SK-N-SH (cell line): ENCODE measurements around the gene IQSEC1. TPM values are rescaled to one million over a fixed set of nuclear protein-coding genes. Genes with fewer than 3 reads are reported as not detected.

Source experiments
- CTCF ChIA-PET: fragments of 300-600, 350-600 bp; formaldehyde crosslinking; extraction: SDS; loops from one replicate; lab custom pipeline; 2021; lab: Yijun Ruan, JAX
- POLR2A ChIA-PET: fragments of 350-600 bp; sonication (Branson Sonifier 250); formaldehyde crosslinking; extraction: SDS; loops from one replicate; lab custom pipeline; 2020; ENCODE audit warnings: antibody characterized with exemption, inconsistent platforms; lab: Yijun Ruan, JAX
- DNase-seq: peaks from one replicate; pipeline ENCODE4 v3.0.0; 2012
- H2AFZ ChIP-seq: fragments of 200-600 bp; sonication (generic); 2 replicates; pipeline ENCODE4 v1.8.1; 2016; ENCODE audit warnings: antibody characterized with exemption, mild to moderate bottlenecking, low read depth
- H3F3A ChIP-seq: fragments of 200-600 bp; sonication (generic); replicated peaks from 2 replicates; pipeline ENCODE3; 2016; ENCODE audit warnings: antibody characterized with exemption, mild to moderate bottlenecking; ENCODE audit not compliant: insufficient read depth
- H3K27ac ChIP-seq, 2 experiments: fragments of 200-500 bp in 1 of 2; fragments of 200-600 bp in 1 of 2; sonication (Bioruptor generic) in 1 of 2; sonication (generic), shearing (Covaris generic) in 1 of 2; 2 replicates each; pipeline versions ENCODE4 v1.5.1 to v1.6.1; 2014 to 2016; ENCODE audit warnings: low read depth in 2 of 2, inconsistent platforms in 1 of 2, low read length in 1 of 2, mild to moderate bottlenecking in 1 of 2, mixed read lengths in 1 of 2
- H3K27me3 ChIP-seq: fragments of 200-600 bp; sonication (generic), shearing (Covaris generic); 2 replicates; pipeline ENCODE4 v1.6.1; 2016; ENCODE audit warnings: mixed run types; ENCODE audit not compliant: insufficient read depth
- H3K36me3 ChIP-seq, 2 experiments: fragments of 200-500 bp in 1 of 2; fragments of 200-600 bp in 1 of 2; sonication (Bioruptor generic) in 1 of 2; sonication (generic) in 1 of 2; replicated peaks in 1 of 2; 2 replicates each; pipeline versions ENCODE3 to v1.5.1; 2014 to 2016; ENCODE audit warnings: low read length in 1 of 2, mild to moderate bottlenecking in 1 of 2; ENCODE audit not compliant: insufficient read depth in 2 of 2, control insufficient read depth in 1 of 2
- H3K4me1 ChIP-seq, 2 experiments: fragments of 200-500 bp in 1 of 2; fragments of 200-600 bp in 1 of 2; sonication (Bioruptor generic) in 1 of 2; sonication (generic), shearing (Covaris generic) in 1 of 2; 2 replicates each; pipeline versions ENCODE4 v1.5.1 to v1.6.1; 2014 to 2016; ENCODE audit warnings: low read depth in 1 of 2, low read length in 1 of 2, mixed run types in 1 of 2; ENCODE audit not compliant: insufficient read depth in 2 of 2, control insufficient read depth in 1 of 2
- H3K4me2 ChIP-seq: fragments of 200-600 bp; sonication (generic), shearing (Covaris generic); 2 replicates; pipeline ENCODE4 v1.6.1; 2017; ENCODE audit warnings: mixed run types
- H3K4me3 ChIP-seq, 2 experiments: fragments of 200-500 bp in 1 of 2; fragments of 200-600 bp in 1 of 2; sonication (Bioruptor generic) in 1 of 2; sonication (generic), shearing (Covaris generic) in 1 of 2; 2 replicates each; pipeline versions ENCODE4 v1.5.1 to v1.8.1; 2014 to 2016; ENCODE audit warnings: low read depth in 2 of 2, inconsistent platforms in 1 of 2, low read length in 1 of 2, mild to moderate bottlenecking in 1 of 2, mixed read lengths in 1 of 2, moderate library complexity in 1 of 2
- H3K79me2 ChIP-seq: fragments of 200-600 bp; sonication (generic); 2 replicates; pipeline ENCODE4 v1.8.1; 2017; ENCODE audit warnings: mild to moderate bottlenecking; ENCODE audit not compliant: insufficient read depth
- H3K9ac ChIP-seq: fragments of 200-600 bp; sonication (generic); 2 replicates; pipeline ENCODE4 v1.6.1; 2017; ENCODE audit warnings: mixed run types
- H3K9me2 ChIP-seq: fragments of 200-600 bp; sonication (generic); 2 replicates; pipeline ENCODE4 v1.6.1; 2017; ENCODE audit warnings: mixed run types
- H3K9me3 ChIP-seq: fragments of 200-600 bp; sonication (generic); 2 replicates; pipeline ENCODE4 v1.6.1; 2017; ENCODE audit warnings: mixed run types, mild to moderate bottlenecking, moderate library complexity
- H4K20me1 ChIP-seq: fragments of 200-600 bp; sonication (generic); 2 replicates; pipeline ENCODE4 v1.6.1; 2017; ENCODE audit warnings: mild to moderate bottlenecking, mixed run types; ENCODE audit not compliant: insufficient read depth
- ELF1 ChIP-seq: IDR thresholded peaks from 2 replicates; pipeline ENCODE4 v1.4.0; 2012
- EP300 ChIP-seq, 2 experiments: IDR thresholded peaks; 2 replicates each; pipeline versions ENCODE4 v1.4.0 to v1.6.1; 2012; ENCODE audit warnings: borderline replicate concordance in 1 of 2, low read depth in 1 of 2, low read length in 1 of 2
- EZH2phosphoT487 ChIP-seq: fragments of 200-600 bp; sonication (generic); IDR thresholded peaks from 2 replicates; pipeline ENCODE4 v1.6.1; 2017; ENCODE audit warnings: low read depth, mixed run types, mild to moderate bottlenecking, antibody characterized with exemption, moderate library complexity, borderline replicate concordance
- NFIC ChIP-seq: IDR thresholded peaks from 2 replicates; pipeline ENCODE4 v1.4.0; 2012; ENCODE audit warnings: borderline replicate concordance
- RXRA ChIP-seq: IDR thresholded peaks from 2 replicates; pipeline ENCODE4 v1.4.0; 2012; ENCODE audit warnings: low read depth, mild to moderate bottlenecking, borderline replicate concordance
- TAF1 ChIP-seq: IDR thresholded peaks from 2 replicates; pipeline ENCODE4 v1.6.1; 2012; ENCODE audit warnings: low read depth, mild to moderate bottlenecking, low read length, moderate library complexity, borderline replicate concordance
- TCF12 ChIP-seq: IDR thresholded peaks from 2 replicates; pipeline ENCODE4 v1.4.0; 2012
- WGBS: methylation state at CpG from one replicate; pipeline ENCODE4 v1.1.6; 2017; ENCODE audit warnings: low lambda C conversion rate; 5-methylcytosine and 5-hydroxymethylcytosine counted together
- polyA plus RNA-seq, 3 experiments: library from polyadenylated mRNA; depleted of rRNA; stranded (reverse); fragments of >200 nt; gene quantifications; 2 replicates each; pipeline ENCODE4 v1.2.3, GENCODE V29; 2012
- TF ChIP-seq, protein P1 (sequence below): IDR thresholded peaks from 2 replicates; pipeline ENCODE4; 2012
- TF ChIP-seq, protein P2 (sequence below): IDR thresholded peaks from 2 replicates; pipeline ENCODE4 v1.4.0; 2012; ENCODE audit warnings: low read depth, borderline replicate concordance

The IQSEC1 gene
- polyA plus RNA-seq, 1 of the 3 experiments (the other 2 are of a cell fraction), result 6.2 TPM

DNA sequence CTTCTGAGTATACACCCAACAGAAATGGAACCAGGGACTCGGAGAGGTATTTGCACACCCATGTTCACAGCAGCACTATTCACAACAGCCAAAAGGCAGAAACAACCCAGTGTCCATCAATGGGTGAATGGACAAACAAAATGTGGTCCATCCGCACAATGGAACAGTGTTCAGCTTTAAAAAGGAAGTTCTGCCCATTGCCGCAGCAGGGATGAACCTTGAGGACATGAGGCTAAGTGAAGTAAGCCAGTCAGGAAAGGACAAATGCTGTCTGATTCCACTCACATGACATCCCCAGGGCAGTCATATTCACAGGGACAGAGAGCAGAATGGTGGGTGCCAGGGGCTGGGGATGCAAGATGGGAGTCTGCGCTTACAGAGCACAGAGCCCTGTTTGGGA is 7.5 kb downstream of the IQSEC1 start:
- H3K4me3 ChIP-seq, result no peak overlapping the region
- no peak for DNase-seq
- peaks cover 0 to 44% of the 10 kb centered on the region in 2 experiments; a peak in 1 of 4 replicates for H3K4me1 ChIP-seq
- no peak overlapping the region for H3K4me2 ChIP-seq
- no peak overlapping the region for H3K9ac ChIP-seq
- no peak for TF ChIP-seq TCF12
- TF ChIP-seq RXRA, result no peak
- no peak for TF ChIP-seq NFIC
- no peak for TF ChIP-seq ELF1
- TF ChIP-seq TAF1, result no peak
- TF ChIP-seq, protein P1, sequence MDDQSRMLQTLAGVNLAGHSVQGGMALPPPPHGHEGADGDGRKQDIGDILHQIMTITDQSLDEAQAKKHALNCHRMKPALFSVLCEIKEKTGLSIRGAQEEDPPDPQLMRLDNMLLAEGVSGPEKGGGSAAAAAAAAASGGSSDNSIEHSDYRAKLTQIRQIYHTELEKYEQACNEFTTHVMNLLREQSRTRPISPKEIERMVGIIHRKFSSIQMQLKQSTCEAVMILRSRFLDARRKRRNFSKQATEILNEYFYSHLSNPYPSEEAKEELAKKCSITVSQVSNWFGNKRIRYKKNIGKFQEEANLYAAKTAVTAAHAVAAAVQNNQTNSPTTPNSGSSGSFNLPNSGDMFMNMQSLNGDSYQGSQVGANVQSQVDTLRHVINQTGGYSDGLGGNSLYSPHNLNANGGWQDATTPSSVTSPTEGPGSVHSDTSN, result no peak
- TF ChIP-seq, protein P2, sequence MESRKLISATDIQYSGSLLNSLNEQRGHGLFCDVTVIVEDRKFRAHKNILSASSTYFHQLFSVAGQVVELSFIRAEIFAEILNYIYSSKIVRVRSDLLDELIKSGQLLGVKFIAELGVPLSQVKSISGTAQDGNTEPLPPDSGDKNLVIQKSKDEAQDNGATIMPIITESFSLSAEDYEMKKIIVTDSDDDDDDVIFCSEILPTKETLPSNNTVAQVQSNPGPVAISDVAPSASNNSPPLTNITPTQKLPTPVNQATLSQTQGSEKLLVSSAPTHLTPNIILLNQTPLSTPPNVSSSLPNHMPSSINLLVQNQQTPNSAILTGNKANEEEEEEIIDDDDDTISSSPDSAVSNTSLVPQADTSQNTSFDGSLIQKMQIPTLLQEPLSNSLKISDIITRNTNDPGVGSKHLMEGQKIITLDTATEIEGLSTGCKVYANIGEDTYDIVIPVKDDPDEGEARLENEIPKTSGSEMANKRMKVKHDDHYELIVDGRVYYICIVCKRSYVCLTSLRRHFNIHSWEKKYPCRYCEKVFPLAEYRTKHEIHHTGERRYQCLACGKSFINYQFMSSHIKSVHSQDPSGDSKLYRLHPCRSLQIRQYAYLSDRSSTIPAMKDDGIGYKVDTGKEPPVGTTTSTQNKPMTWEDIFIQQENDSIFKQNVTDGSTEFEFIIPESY, result no peak
- TF ChIP-seq EZH2phosphoT487, result no peak
- H3K36me3 ChIP-seq, result no peaks in the 10 kb centered on the region
- H3K79me2 ChIP-seq, result no peaks in the 10 kb centered on the region
- H3F3A ChIP-seq, result peaks cover 6% of the 10 kb centered on the region
- H3K27ac ChIP-seq, result no peak overlapping the region
- no peaks in the 10 kb centered on the region for H3K9me3 ChIP-seq
- H2AFZ ChIP-seq, result no peak overlapping the region
- no peaks in the 10 kb centered on the region for H4K20me1 ChIP-seq
- H3K27me3 ChIP-seq, result no peaks in the 10 kb centered on the region
- ChIA-PET POLR2A (no interaction called here), CTCF (interaction anchor here (1.4 to 3.4 kb wide), 3 partner anchors 11 to 45 kb away, joined by 3 to 11 read pairs (median 5); no protein-coding TSS in a partner anchor)
- 78% methylated on average over 4 of the region's 4 CpGs for WGBS
- no peaks in the 10 kb centered on the region for H3K9me2 ChIP-seq

DNA sequence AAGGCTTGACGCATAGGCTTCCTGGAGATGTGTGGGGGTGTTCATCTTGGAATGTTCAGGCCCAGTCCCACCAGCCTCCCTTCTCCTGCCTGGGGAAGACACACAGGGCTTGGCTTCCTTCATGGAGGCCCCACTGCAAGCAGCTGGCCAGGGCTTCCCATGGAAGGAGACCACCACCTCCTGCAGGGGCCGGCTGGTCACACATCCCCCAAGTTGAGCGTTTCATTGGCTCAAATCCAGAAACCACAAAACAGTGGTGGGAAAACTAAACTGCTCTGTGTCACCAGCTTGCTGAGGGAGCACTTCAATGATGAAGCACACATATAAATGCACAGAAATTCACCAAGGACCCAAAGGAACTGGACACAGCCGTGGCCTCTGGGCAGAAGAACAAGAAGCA is 8.3 kb downstream of the IQSEC1 start:
- DNase-seq, result no peak
- H3K27ac ChIP-seq, result peak overlapping the region in 1 of 2 experiments; percentile 53; a peak in 2 of 4 replicates
- no peak overlapping the region for H2AFZ ChIP-seq
- 30% methylated on average over 3 of the region's 4 CpGs for WGBS
- H3K4me1 ChIP-seq, result peaks cover 0 to 44% of the 10 kb centered on the region in 2 experiments; a peak in 1 of 4 replicates
- 0 out of 2 replicates have a peak overlapping the region, but pooled peaks have one; percentile 21 for H3K4me2 ChIP-seq
- peaks cover 6% of the 10 kb centered on the region for H3F3A ChIP-seq
- CTCF ChIA-PET, result interaction anchor here (1.9 to 3.4 kb wide), 2 partner anchors 27 to 44 kb away, joined by 5 to 11 read pairs; no protein-coding TSS in a partner anchor
- H3K9ac ChIP-seq, result no peak overlapping the region
- no peaks in the 10 kb centered on the region for H3K9me2 ChIP-seq
- H3K9me3 ChIP-seq, result no peaks in the 10 kb centered on the region
- H3K4me3 ChIP-seq, result no peak overlapping the region
- no peaks in the 10 kb centered on the region for H3K27me3 ChIP-seq
- TF ChIP-seq EP300 (IDR thresholded peaks at IDR 0.05; ENCODE audit: borderline replicate concordance in 1 of 2, low read depth in 1 of 2, low read length in 1 of 2), result no peak
- TF ChIP-seq, all 33 proteins: peak for 0
- no peaks in the 10 kb centered on the region for H4K20me1 ChIP-seq
- POLR2A ChIA-PET, result no interaction called here
- no peaks in the 10 kb centered on the region for H3K36me3 ChIP-seq
- no peaks in the 10 kb centered on the region for H3K79me2 ChIP-seq
